ENCODE results near the gene CDC14A.

- TF ChIP-seq CTCF (IDR thresholded peaks at IDR 0.05) (no peak), POLR2AphosphoS5 (IDR thresholded peaks at IDR 0.05; ENCODE audit: low read depth, low read length) (no peak), REST (IDR thresholded peaks at IDR 0.05; ENCODE audit: insufficient read depth in 1 of 2, low read depth in 2 of 2, low read length in 1 of 2) (no peak), TCF7L2 (IDR thresholded peaks at IDR 0.05; ENCODE audit: low read depth, low read length) (no peak), SIN3A (IDR thresholded peaks at IDR 0.05; ENCODE audit: borderline replicate concordance, insufficient read depth, low read depth, low read length) (no peak)
Measured at GRCh38 chr1:100313382-100313781, 38.9 kb upstream of the CDC14A start.
